Panc1 (cell line): ENCODE measurements around the gene FRMD1. TPM values are rescaled to one million over a fixed set of nuclear protein-coding genes. Genes with fewer than 3 reads are reported as not detected.

Experiments used
- ATAC-seq: fragments of 200-7000 bp; cut with Tn5 transposase; 2 replicates; pipeline ENCODE4 v1.9.1; 2020; ENCODE audit warnings: mild to moderate bottlenecking, moderate library complexity
- BruUV-seq: library from RNA; stranded (reverse); fragments of 400-500 nt; replicated peaks from 2 replicates; lab custom pipeline; 2021; lab: Mats Ljungman, UMichigan
- CTCF ChIA-PET: fragments of 300-600 bp; sonication (Branson Sonifier 250); formaldehyde crosslinking; loops from one replicate; lab custom pipeline; 2022; ENCODE audit warnings: antibody characterized with exemption; lab: Charles Lee
- POLR2A ChIA-PET: fragments of 300-600 bp; sonication (Branson Sonifier 250); formaldehyde crosslinking; loops from one replicate; lab custom pipeline; 2022; ENCODE audit warnings: antibody characterized with exemption; lab: Charles Lee
- DNase-seq: peaks from one replicate; pipeline ENCODE4 v3.0.0-alpha.2; 2010; ENCODE audit warnings: low read depth, low spot score
- H3K27ac ChIP-seq: 2 replicates; pipeline ENCODE4 v1.5.1; 2011; ENCODE audit warnings: mild to moderate bottlenecking, low read length, inconsistent platforms
- H3K27me3 ChIP-seq: fragments of 200-500 bp; sonication (Bioruptor generic); 2 replicates; pipeline ENCODE4 v1.6.0; 2014; ENCODE audit warnings: low read length, inconsistent platforms; ENCODE audit not compliant: control insufficient read depth, insufficient read depth
- H3K36me3 ChIP-seq: fragments of 200-500 bp; sonication (Bioruptor generic); 2 replicates; pipeline ENCODE4 v1.5.1; 2014; ENCODE audit warnings: inconsistent platforms, mild to moderate bottlenecking, low read length, moderate library complexity; ENCODE audit not compliant: control insufficient read depth, insufficient read depth
- H3K4me1 ChIP-seq: 2 replicates; pipeline ENCODE4 v1.5.1; 2011; ENCODE audit warnings: inconsistent platforms, mild to moderate bottlenecking, low read length, moderate library complexity; ENCODE audit not compliant: control insufficient read depth, insufficient read depth
- H3K4me3 ChIP-seq, 2 experiments: 2 replicates each; pipeline ENCODE4 v1.5.1; 2011 to 2012; ENCODE audit warnings: low read depth in 2 of 2, low read length in 2 of 2, mild to moderate bottlenecking in 2 of 2, inconsistent platforms in 1 of 2, moderate library complexity in 1 of 2
- H3K9me3 ChIP-seq: fragments of 200-500 bp; sonication (Bioruptor generic); 2 replicates; pipeline ENCODE4 v1.5.1; 2014; ENCODE audit warnings: low read depth, mild to moderate bottlenecking, inconsistent platforms, low read length, moderate library complexity; ENCODE audit not compliant: control insufficient read depth, insufficient read depth
- SIN3A ChIP-seq: IDR thresholded peaks from 2 replicates; pipeline ENCODE4 v1.6.1; 2012; ENCODE audit warnings: low read depth, mild to moderate bottlenecking, low read length, moderate library complexity, borderline replicate concordance; ENCODE audit not compliant: insufficient read depth
- TCF7L2 ChIP-seq: IDR thresholded peaks from 2 replicates; pipeline ENCODE4 v1.6.1; 2011; ENCODE audit warnings: mild to moderate bottlenecking, low read depth, low read length, inconsistent platforms
- in situ Hi-C: cut with HindIII; loops from 2 replicates; pipeline ENCODE4 v1.10.0; 2016; ENCODE audit warnings: low sequenced_read_pairs, low pct_unique_long_range_greater_than_20kb
- intact Hi-C: fragments of 100-400 bp; cut with micrococcal nuclease; formaldehyde crosslinking; loops from one replicate; pipeline ENCODE4 v1.10.0; 2022; ENCODE audit not compliant: unreplicated experiment
- total RNA-seq: library from RNA; stranded (reverse); gene quantifications from one replicate; pipeline ENCODE4 v1.2.1, GENCODE V29; 2021; ENCODE audit not compliant: unreplicated experiment
- TF ChIP-seq, protein P1 (sequence below), 2 experiments: IDR thresholded peaks; 2 replicates each; pipeline ENCODE4 v1.6.1; 2011 to 2012; ENCODE audit warnings: low read depth in 2 of 2, control low read depth in 1 of 2, low read length in 1 of 2, mild to moderate bottlenecking in 1 of 2, moderate library complexity in 1 of 2; ENCODE audit not compliant: insufficient read depth in 1 of 2
- TF ChIP-seq, protein P2 (sequence below): fragments of 450-650 bp; IDR thresholded peaks from 2 replicates; pipeline ENCODE4 v1.5.1; 2017; ENCODE audit warnings: mild to moderate bottlenecking

Gene FRMD1
- total RNA-seq, 1 experiment from 2014 or later: 0.15 TPM

DNA sequence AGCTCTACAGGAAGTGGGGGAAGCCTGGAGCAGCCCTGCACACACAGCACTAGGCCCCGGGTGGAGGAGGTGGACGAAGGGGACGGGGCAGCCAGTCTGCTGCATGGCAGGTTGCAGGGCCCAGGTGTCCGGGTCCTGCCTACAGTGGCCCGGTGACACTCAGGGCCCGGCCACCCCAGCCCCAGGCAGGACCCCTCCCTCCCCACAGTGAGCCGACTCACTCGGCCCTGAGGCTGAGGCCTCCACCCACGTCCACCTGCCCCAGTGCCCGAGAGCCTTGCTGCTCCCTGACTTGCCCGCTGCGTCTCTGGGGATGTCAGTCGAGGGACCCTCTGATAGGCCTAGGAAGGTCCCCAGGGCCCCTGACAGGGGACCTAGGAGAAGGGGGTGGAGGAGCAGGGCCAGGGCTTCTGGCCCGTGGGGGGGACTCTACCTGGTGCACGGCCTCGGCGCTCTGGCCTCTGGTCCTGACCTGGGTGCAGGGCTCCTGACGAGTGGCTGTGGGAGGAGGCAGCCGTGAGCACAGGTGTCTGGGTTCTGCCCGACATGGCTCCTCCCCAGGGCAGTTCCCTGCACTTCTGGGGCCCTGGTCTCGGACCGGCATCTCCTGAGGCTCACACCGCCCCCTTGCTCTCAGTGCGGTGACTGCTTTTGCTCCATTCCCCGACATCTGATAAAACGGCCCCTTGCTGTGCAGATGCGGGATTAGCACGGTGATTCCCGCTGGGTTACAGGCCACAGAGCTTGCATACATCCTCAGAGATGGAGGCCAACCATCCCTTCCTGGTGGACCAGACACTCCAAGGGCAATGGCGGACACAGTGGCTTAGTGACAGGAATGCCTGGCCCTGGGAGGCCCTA lies 20.1 kb downstream of the FRMD1 start:
- TF ChIP-seq TCF7L2 (no peak), SIN3A (no peak)
- TF ChIP-seq, protein P1, sequence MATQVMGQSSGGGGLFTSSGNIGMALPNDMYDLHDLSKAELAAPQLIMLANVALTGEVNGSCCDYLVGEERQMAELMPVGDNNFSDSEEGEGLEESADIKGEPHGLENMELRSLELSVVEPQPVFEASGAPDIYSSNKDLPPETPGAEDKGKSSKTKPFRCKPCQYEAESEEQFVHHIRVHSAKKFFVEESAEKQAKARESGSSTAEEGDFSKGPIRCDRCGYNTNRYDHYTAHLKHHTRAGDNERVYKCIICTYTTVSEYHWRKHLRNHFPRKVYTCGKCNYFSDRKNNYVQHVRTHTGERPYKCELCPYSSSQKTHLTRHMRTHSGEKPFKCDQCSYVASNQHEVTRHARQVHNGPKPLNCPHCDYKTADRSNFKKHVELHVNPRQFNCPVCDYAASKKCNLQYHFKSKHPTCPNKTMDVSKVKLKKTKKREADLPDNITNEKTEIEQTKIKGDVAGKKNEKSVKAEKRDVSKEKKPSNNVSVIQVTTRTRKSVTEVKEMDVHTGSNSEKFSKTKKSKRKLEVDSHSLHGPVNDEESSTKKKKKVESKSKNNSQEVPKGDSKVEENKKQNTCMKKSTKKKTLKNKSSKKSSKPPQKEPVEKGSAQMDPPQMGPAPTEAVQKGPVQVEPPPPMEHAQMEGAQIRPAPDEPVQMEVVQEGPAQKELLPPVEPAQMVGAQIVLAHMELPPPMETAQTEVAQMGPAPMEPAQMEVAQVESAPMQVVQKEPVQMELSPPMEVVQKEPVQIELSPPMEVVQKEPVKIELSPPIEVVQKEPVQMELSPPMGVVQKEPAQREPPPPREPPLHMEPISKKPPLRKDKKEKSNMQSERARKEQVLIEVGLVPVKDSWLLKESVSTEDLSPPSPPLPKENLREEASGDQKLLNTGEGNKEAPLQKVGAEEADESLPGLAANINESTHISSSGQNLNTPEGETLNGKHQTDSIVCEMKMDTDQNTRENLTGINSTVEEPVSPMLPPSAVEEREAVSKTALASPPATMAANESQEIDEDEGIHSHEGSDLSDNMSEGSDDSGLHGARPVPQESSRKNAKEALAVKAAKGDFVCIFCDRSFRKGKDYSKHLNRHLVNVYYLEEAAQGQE (IDR thresholded peaks at IDR 0.05; ENCODE audit: insufficient read depth in 1 of 2, low read depth in 2 of 2, low read length in 1 of 2): no peak
- TF ChIP-seq, protein P2, sequence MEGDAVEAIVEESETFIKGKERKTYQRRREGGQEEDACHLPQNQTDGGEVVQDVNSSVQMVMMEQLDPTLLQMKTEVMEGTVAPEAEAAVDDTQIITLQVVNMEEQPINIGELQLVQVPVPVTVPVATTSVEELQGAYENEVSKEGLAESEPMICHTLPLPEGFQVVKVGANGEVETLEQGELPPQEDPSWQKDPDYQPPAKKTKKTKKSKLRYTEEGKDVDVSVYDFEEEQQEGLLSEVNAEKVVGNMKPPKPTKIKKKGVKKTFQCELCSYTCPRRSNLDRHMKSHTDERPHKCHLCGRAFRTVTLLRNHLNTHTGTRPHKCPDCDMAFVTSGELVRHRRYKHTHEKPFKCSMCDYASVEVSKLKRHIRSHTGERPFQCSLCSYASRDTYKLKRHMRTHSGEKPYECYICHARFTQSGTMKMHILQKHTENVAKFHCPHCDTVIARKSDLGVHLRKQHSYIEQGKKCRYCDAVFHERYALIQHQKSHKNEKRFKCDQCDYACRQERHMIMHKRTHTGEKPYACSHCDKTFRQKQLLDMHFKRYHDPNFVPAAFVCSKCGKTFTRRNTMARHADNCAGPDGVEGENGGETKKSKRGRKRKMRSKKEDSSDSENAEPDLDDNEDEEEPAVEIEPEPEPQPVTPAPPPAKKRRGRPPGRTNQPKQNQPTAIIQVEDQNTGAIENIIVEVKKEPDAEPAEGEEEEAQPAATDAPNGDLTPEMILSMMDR: 0 out of 2 replicates have a peak, but pooled peaks have one; percentile 5
- BruUV-seq: no TSS peak
- intact Hi-C loops: loop anchor here (10.0 kb wide), 1 partner anchor 144 kb away; no protein-coding TSS in a partner anchor
- no peaks in the 10 kb centered on the region for H3K36me3 ChIP-seq
- POLR2A ChIA-PET: no interaction called here
- no peak overlapping the region for H3K27ac ChIP-seq
- no peak for DNase-seq
- in situ Hi-C loops: no loop called here
- CTCF ChIA-PET: interaction anchor here (0.6 kb wide), 1 partner anchor 123 kb away, joined by 3 read pairs; no protein-coding TSS in a partner anchor
- no peaks in the 10 kb centered on the region for H3K27me3 ChIP-seq
- no peak overlapping the region for H3K4me3 ChIP-seq
- H3K9me3 ChIP-seq: no peaks in the 10 kb centered on the region
- no peaks in the 10 kb centered on the region for H3K4me1 ChIP-seq
- ATAC-seq: no peak

DNA sequence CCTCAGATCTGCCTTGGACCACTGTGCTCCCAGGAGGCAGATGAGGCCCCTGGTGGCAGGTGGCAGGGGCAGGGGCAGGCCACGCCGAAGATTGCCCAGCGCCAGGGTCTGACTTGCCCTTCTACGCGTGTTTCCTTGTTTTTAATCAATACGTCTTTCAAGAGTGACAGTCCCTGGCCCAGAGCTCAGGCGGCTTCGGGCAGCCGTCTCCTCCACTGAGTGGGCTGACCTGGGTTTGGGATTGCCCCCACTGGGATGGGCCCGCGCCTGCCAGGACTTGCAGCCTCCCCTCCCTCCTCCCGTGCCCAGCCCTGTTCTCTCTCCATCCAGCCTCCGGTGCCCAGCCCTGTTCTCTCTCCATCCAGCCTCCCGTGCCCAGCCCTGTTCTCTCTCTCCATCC lies 21.2 kb downstream of the FRMD1 start:
- Histone ChIP-seq H3K27me3 (no peaks in the 10 kb centered on the region), H3K9me3 (no peaks in the 10 kb centered on the region), H3K27ac (no peak overlapping the region), H3K4me1 (no peaks in the 10 kb centered on the region), H3K36me3 (no peaks in the 10 kb centered on the region), H3K4me3 (no peak overlapping the region)
- intact Hi-C loops: loop anchor here (10.0 kb wide), 1 partner anchor 143 kb away; no protein-coding TSS in a partner anchor
- in situ Hi-C loops: no loop called here
- ChIA-PET POLR2A (no interaction called here), CTCF (interaction anchor here (0.8 kb wide), 1 partner anchor 100 kb away, joined by 10 read pairs; no protein-coding TSS in a partner anchor)
- TF ChIP-seq, protein P1 (IDR thresholded peaks at IDR 0.05; ENCODE audit: insufficient read depth in 1 of 2, low read depth in 2 of 2, low read length in 1 of 2): no peak
- no peak for TF ChIP-seq SIN3A
- DNase-seq (no peak), ATAC-seq (no peak)
- BruUV-seq: no TSS peak
